Activated CD4-positive, alpha-beta T cell treated with anti-CD3 and anti-CD28 coated beads for 36 hours (primary cell): ENCODE data around the gene FGF5. TPM values are rescaled to one million over a fixed set of nuclear protein-coding genes. Genes with fewer than 3 reads are reported as not detected.
A peak's percentile ranks its signal among the peaks of the same experiment; 100 is the strongest.
"Not testable (repeated sequence)": the region's sequence is repeated elsewhere in the genome, so short reads cannot be mapped to it uniquely, and the experiment has no call there.

Experiments
- ATAC-seq: fragments of 200-7000 bp; cut with Tn5 transposase; one replicate; pipeline ENCODE4 v1.10.0; 2021; ENCODE audit warnings: mild to moderate bottlenecking, moderate library complexity
- CTCF ChIA-PET: fragments of 350-600 bp; sonication (Branson Sonifier 250); formaldehyde crosslinking; loops from one replicate; lab custom pipeline; 2021; ENCODE audit warnings: antibody characterized with exemption; lab: Charles Lee
- POLR2A ChIA-PET: fragments of 350-600 bp; sonication (Branson Sonifier 250); formaldehyde crosslinking; loops from one replicate; lab custom pipeline; 2021; ENCODE audit warnings: antibody characterized with exemption, inconsistent platforms; lab: Charles Lee
- DNase-seq: peaks from one replicate; pipeline ENCODE4 v3.0.0-alpha.2; 2020
- H3K27ac Mint-ChIP-seq: one replicate; pipeline ENCODE4 v1.8.0; 2021; ENCODE audit warnings: mixed read lengths
- H3K27me3 Mint-ChIP-seq: one replicate; pipeline ENCODE4 v1.8.0; 2021; ENCODE audit warnings: mixed read lengths
- H3K36me3 Mint-ChIP-seq: one replicate; pipeline ENCODE4 v1.8.0; 2021; ENCODE audit warnings: low read depth, mixed read lengths
- H3K4me1 Mint-ChIP-seq: one replicate; pipeline ENCODE4 v1.8.0; 2021; ENCODE audit warnings: mixed read lengths
- H3K4me3 Mint-ChIP-seq: one replicate; pipeline ENCODE4 v1.8.0; 2021; ENCODE audit warnings: mild to moderate bottlenecking, moderate library complexity, mixed read lengths
- H3K9me3 Mint-ChIP-seq: one replicate; pipeline ENCODE4 v1.8.0; 2021; ENCODE audit warnings: low read depth, mixed read lengths
- intact Hi-C, 2 experiments: fragments of 100-400 bp; cut with DNase I in 1 of 2; cut with micrococcal nuclease in 1 of 2; formaldehyde crosslinking; loops; one replicate each; pipeline versions ENCODE4 v1.14.2 to v1.15.1; 2022 to 2024; cut with DNase I, micrococcal nuclease
- total RNA-seq, 2 experiments: library from RNA; stranded (reverse); gene quantifications; one replicate each; pipeline ENCODE4 v1.2.3, GENCODE V29; 2021

The FGF5 gene
- total RNA-seq, 2 experiments from 2014 or later: not detected

DNA sequence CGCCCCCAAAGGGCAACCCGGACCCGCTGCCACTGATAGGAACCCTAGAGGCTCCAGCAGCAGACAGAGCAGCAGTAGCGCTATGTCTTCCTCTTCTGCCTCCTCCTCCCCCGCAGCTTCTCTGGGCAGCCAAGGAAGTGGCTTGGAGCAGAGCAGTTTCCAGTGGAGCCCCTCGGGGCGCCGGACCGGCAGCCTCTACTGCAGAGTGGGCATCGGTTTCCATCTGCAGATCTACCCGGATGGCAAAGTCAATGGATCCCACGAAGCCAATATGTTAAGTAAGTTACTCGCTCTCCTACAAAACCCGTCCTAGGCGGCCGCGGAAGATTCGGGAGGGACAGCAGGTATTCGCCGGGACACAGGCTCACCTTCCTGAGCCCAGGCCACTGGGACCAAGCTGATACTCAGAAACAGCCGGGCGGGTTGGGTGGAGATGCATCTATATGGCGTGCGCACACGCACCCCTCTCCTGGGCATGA is 477 bp downstream of the FGF5 start:
- H3K4me3 Mint-ChIP-seq: peak overlapping the region; percentile 61
- intact Hi-C loops: loop anchor here in 1 of 2 experiments (2.0 kb wide), 1 partner anchor 70 kb away; the partner anchor contains the start of gene PRDM8

DNA sequence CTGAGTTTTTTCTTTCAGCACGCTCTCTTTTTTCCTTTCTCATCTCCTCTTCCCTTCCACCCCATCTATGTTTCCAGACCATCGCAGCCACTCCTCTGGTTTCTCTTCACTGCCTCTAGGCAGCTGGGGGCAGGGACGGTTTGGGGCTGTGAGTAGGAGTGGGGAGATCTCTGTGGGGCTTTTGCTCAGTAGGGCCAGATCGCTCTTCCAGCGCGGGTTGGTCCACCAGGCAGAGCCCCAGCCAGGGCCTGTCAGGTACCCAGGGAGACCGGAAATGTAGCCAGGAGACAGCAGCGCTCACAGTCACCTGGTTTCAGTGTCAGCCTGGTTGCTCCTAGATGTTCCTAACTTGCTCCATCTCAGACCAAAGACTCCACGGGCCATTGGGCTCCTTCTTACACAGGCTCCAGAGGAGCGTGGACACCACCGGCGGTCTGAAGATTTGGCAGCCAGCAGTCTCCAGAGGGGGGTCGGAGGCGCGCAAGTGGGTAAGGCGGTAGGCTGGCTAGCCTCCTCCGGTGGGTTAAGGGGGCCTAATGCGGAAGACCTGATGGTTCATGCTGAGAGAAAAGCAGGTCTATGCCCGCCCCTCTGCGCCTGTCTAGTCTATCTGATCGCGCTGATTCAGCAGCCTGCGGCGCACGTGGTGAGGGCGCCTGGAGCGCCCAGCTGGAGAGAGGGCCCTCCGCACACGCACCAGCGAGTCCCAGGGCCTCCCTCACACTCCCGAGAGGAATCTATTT is 1.8 kb downstream of the FGF5 start:
- peak; percentile 24 for DNase-seq
- Mint-ChIP-seq H3K4me3 (no peak overlapping the region), H3K27ac (no peak overlapping the region), H3K9me3 (no peaks in the 10 kb centered on the region), H3K36me3 (no peaks in the 10 kb centered on the region), H3K27me3 (peaks cover 69% of the 10 kb centered on the region), H3K4me1 (peaks cover 25% of the 10 kb centered on the region)
- CTCF ChIA-PET: interaction anchor here (0.6 kb wide), 1 partner anchor 73 kb away, joined by 4 read pairs; no protein-coding TSS in a partner anchor
- POLR2A ChIA-PET: no interaction called here
- peak; percentile 10 for ATAC-seq
- intact Hi-C loops: no loop called here

More for the DNA sequence above, 477 bp downstream of the FGF5 start:
- H3K9me3 Mint-ChIP-seq: no peaks in the 10 kb centered on the region
- H3K27ac Mint-ChIP-seq: no peak overlapping the region
- ChIA-PET POLR2A (interaction anchor here (0.5 kb wide), 1 partner anchor 44 kb away, joined by 3 read pairs; no protein-coding TSS in a partner anchor), CTCF (interaction anchor here (0.6 kb wide), 2 partner anchors 83 to 262 kb away, joined by 4 read pairs; no protein-coding TSS in a partner anchor)
- DNase-seq: peak; percentile 24
- no peaks in the 10 kb centered on the region for H3K36me3 Mint-ChIP-seq
- peak; percentile 21 for ATAC-seq
- peaks cover 71% of the 10 kb centered on the region for H3K27me3 Mint-ChIP-seq
- peaks cover 25% of the 10 kb centered on the region for H3K4me1 Mint-ChIP-seq

DNA sequence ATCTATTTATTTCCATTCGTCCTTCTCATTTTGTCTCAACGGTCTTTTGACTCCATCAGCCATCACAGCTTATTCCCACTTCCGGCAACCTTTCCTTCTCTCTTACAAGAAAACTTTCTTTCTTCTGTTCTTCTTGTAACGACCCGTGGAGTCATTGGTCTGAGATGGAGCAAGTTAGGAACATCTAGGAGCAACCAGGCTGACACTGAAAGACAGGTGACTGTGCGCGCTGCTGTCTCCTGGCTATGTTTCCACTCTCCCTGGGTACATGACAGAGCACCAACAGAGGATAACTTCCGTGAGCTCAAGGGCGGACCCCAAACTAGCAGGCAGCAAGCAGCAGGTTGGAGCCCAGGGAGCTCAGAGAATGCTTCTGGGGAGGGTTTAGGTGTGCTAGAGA is 2.5 kb downstream of the FGF5 start:
- H3K36me3 Mint-ChIP-seq: no peaks in the 10 kb centered on the region
- POLR2A ChIA-PET: no interaction called here
- no peaks in the 10 kb centered on the region for H3K9me3 Mint-ChIP-seq
- DNase-seq: no peak
- intact Hi-C loops: no loop called here
- H3K27ac Mint-ChIP-seq: no peak overlapping the region
- peaks cover 25% of the 10 kb centered on the region for H3K4me1 Mint-ChIP-seq
- H3K4me3 Mint-ChIP-seq: no peak overlapping the region
- H3K27me3 Mint-ChIP-seq: peaks cover 65% of the 10 kb centered on the region
- CTCF ChIA-PET: interaction anchor here (0.6 kb wide), 2 partner anchors 73 to 397 kb away, joined by 3 to 4 read pairs; no protein-coding TSS in a partner anchor
- no peak for ATAC-seq

DNA sequence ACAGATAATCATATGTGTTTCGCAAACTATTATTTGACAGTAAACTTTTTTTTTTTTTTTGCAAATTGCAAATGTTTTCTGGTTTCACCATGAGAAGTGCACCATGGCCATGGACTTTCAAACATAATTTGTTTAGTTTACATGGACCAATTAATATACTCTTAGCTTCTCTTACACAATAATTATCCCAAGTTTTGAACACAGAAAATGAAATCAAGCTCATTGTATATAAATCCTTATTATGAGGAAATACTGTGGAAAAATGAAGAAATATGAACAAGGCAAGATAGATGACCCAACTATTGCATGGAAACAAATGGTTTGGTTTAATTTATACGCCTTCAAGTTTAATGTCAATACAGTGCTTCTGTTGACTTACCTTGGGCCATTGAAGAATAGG is 3.9 kb downstream of the FGF5 start:
- Mint-ChIP-seq H3K4me1 (peaks cover 25% of the 10 kb centered on the region), H3K27me3 (peaks cover 55% of the 10 kb centered on the region), H3K4me3 (no peak overlapping the region), H3K27ac (no peak overlapping the region), H3K9me3 (no peaks in the 10 kb centered on the region), H3K36me3 (no peaks in the 10 kb centered on the region)
- CTCF ChIA-PET: no interaction called here
- intact Hi-C loops: no loop called here
- POLR2A ChIA-PET: no interaction called here
- ATAC-seq: no peak
- no peak for DNase-seq

DNA sequence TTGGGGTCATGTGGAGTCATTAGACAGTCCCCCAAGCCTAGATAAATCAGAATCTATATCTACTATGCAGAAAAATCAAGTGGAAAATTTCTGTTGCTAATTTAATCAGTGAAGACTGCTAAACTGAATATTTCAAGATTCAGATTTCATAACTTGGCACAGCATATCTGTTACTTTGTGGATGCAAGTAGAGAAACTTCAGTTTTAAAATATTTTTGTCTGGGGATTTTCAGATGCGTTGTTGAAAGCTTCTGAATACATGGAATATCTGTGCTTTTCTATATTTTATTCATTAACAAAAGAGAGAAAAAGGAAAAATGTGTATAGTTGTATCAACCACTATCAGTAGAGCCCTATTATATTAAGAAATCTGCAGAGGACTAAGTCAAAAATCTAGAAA is 4.4 kb downstream of the FGF5 start:
- no peaks in the 10 kb centered on the region for H3K9me3 Mint-ChIP-seq
- no peaks in the 10 kb centered on the region for H3K36me3 Mint-ChIP-seq
- ATAC-seq (no peak), DNase-seq (no peak)
- peaks cover 21% of the 10 kb centered on the region for H3K4me1 Mint-ChIP-seq
- H3K27me3 Mint-ChIP-seq: peaks cover 50% of the 10 kb centered on the region
- H3K4me3 Mint-ChIP-seq: no peak overlapping the region
- intact Hi-C loops: no loop called here
- H3K27ac Mint-ChIP-seq: no peak overlapping the region
- ChIA-PET CTCF (no interaction called here), POLR2A (no interaction called here)

DNA sequence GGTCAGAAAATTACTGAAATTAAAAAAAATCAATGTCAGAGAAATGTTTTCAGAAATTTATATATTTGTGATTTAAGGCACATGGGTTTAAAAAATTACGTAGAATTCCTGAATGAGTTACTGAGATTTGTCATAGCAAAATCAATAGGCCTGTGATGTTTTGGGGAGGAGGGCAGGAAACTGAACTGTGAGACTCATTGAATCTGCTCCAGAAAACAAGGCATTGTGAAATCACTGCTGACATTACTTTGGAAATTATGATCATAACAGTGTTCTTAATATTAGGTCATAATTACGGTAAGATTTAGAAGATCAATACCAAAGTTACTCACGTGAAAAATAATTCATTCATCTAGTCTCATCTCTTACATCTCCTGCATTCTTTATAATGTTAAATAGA is 5.3 kb downstream of the FGF5 start:
- ATAC-seq (no peak), DNase-seq (no peak)
- intact Hi-C loops: no loop called here
- Mint-ChIP-seq H3K9me3 (no peaks in the 10 kb centered on the region), H3K4me1 (peaks cover 13% of the 10 kb centered on the region), H3K36me3 (no peaks in the 10 kb centered on the region), H3K4me3 (no peak overlapping the region), H3K27ac (no peak overlapping the region), H3K27me3 (peaks cover 40% of the 10 kb centered on the region)
- CTCF ChIA-PET: no interaction called here
- POLR2A ChIA-PET: no interaction called here

DNA sequence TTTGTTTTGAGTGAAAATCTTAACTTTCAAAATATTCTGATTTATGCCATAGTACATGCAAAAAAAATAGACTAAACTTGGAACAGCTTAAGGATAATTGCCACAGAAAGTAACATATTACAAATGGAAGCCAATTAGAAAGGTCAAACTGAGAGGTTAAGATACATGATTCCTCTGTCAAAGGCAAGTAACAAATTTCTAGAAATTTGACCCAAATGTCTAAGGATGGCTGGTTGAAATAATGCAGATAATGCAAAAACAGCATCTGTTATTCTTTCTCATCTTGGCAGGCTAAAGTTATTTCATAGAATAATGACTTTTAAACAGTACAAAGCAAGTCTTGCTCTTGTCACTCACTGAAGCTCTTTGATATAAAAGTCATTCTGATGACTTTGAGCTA is 10.5 kb downstream of the FGF5 start:
- ChIA-PET POLR2A (no interaction called here), CTCF (interaction anchor here (0.9 kb wide), 1 partner anchor 11 kb away, joined by 3 read pairs; the partner anchor contains the start of gene FGF5)
- Mint-ChIP-seq H3K27ac (no peak overlapping the region), H3K4me1 (no peaks in the 10 kb centered on the region), H3K4me3 (no peak overlapping the region), H3K27me3 (peaks cover 13% of the 10 kb centered on the region), H3K9me3 (no peaks in the 10 kb centered on the region), H3K36me3 (no peaks in the 10 kb centered on the region)
- intact Hi-C loops: no loop called here
- ATAC-seq (no peak), DNase-seq (no peak)

DNA sequence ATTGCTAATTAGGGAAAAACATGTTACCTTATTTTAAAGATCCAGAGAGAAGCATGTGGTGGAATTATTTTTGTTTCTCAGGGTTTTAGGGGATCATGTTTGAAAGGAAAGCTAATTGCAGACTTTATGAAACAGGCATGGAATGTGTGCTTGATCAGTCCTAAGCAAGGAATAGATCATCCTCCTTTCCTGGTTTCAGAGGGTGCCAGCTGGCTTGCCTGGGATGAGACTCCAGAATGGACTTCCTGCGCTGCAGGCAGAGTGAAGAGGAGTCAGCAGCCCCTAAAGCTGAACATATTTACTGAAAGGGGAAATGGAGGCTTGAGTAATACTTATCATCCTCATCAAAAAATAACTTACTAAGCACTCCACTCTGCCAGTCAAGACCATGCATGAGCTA is 13.3 kb downstream of the FGF5 start:
- H3K27me3 Mint-ChIP-seq: peaks cover 10% of the 10 kb centered on the region
- intact Hi-C loops: no loop called here
- DNase-seq (no peak), ATAC-seq (no peak)
- H3K4me3 Mint-ChIP-seq: no peak overlapping the region
- ChIA-PET POLR2A (interaction anchor here (0.7 kb wide), 1 partner anchor 37 kb away, joined by 4 read pairs; no protein-coding TSS in a partner anchor), CTCF (no interaction called here)
- no peak overlapping the region for H3K27ac Mint-ChIP-seq
- no peaks in the 10 kb centered on the region for H3K36me3 Mint-ChIP-seq
- no peaks in the 10 kb centered on the region for H3K9me3 Mint-ChIP-seq
- H3K4me1 Mint-ChIP-seq: no peaks in the 10 kb centered on the region

DNA sequence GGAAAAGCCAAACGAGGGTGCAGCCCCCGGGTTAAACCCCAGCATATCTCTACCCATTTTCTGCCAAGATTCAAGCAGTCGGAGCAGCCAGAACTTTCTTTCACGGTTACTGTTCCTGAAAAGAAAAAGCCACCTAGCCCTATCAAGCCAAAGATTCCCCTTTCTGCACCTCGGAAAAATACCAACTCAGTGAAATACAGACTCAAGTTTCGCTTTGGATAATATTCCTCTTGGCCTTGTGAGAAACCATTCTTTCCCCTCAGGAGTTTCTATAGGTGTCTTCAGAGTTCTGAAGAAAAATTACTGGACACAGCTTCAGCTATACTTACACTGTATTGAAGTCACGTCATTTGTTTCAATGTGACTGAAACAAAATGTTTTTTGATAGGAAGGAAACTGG is 20.0 kb downstream of the FGF5 start:
- Mint-ChIP-seq H3K4me1 (no peaks in the 10 kb centered on the region), H3K4me3 (no peak overlapping the region), H3K27me3 (peaks cover 17% of the 10 kb centered on the region), H3K9me3 (no peaks in the 10 kb centered on the region), H3K36me3 (no peaks in the 10 kb centered on the region), H3K27ac (no peak overlapping the region)
- ChIA-PET CTCF (no interaction called here), POLR2A (no interaction called here)
- ATAC-seq (no peak), DNase-seq (no peak)
- intact Hi-C loops: no loop called here

DNA sequence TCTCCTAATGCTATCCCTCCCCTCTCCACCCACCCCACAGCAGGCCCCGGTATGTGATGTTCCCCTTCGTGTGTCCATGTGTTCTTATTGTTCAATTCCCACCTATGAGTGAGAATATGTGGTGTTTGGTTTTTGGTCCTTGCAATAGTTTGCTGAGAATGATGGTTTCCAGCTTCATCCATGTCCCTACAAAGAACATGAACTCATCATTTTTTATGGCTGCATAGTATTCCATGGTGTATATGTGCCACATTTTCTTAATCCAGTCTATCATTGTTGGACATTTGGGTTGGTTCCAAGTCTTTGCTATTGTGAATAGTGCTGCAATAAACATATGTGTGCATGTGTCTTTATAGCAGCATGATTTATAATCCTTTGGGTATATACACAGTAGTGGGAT is 24.2 kb downstream of the FGF5 start:
- H3K27ac Mint-ChIP-seq, H3K27me3 Mint-ChIP-seq, H3K4me1 Mint-ChIP-seq, DNase-seq, H3K9me3 Mint-ChIP-seq, H3K4me3 Mint-ChIP-seq, H3K36me3 Mint-ChIP-seq, POLR2A ChIA-PET, CTCF ChIA-PET, ATAC-seq, intact Hi-C loops: not testable (repeated sequence)

DNA sequence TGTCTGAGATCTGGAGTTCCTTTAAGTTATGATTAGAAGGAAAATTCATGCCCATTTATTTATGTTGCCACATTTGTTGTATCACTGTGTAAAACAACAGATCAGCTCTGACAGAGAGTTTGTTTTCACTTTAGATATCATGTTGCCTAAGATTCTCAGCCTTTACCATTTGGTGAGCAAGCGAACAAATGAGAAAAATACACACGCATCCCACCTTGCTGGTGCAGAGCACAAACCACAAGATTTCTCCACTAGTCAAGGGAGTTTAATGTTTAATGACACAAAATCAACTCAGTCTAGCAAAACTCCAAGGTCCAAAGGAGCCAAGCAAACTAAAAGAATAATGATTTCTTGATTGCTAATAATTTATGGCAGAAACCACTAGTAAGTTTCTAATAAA is 27.7 kb downstream of the FGF5 start:
- no peak for ATAC-seq
- Mint-ChIP-seq H3K9me3 (no peaks in the 10 kb centered on the region), H3K36me3 (no peaks in the 10 kb centered on the region), H3K4me1 (no peaks in the 10 kb centered on the region), H3K27me3 (peaks cover 3% of the 10 kb centered on the region), H3K4me3 (no peak overlapping the region), H3K27ac (no peak overlapping the region)
- ChIA-PET POLR2A (no interaction called here), CTCF (no interaction called here)
- intact Hi-C loops: no loop called here
- DNase-seq: no peak

DNA sequence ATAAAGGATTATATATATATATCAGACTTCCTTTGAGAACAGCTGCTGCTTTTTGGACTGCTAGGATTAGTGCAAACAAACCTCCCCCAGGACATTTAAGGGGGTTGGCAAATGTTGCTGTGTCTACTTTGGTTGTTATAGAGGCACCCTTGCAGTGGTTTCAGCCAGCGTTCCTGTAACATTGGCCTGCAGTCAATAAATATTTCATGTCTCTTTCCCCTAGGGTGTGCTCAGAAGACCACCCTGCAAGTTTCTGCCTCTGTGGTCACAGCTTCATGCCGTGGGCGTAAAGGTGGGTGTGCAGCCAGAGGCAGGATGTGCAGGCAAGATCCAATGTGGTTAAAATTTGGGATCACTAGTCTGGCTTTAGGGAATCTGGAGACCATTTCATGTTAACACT is 28.9 kb downstream of the FGF5 start:
- POLR2A ChIA-PET: interaction anchor here (0.7 kb wide), 1 partner anchor 1303 kb away, joined by 3 read pairs; no protein-coding TSS in a partner anchor
- H3K27me3 Mint-ChIP-seq: peaks cover 3% of the 10 kb centered on the region

More for the DNA sequence above, 28.9 kb downstream of the FGF5 start:
- intact Hi-C loops: no loop called here
- Mint-ChIP-seq H3K9me3 (no peaks in the 10 kb centered on the region), H3K27ac (no peak overlapping the region), H3K4me3 (no peak overlapping the region), H3K36me3 (no peaks in the 10 kb centered on the region), H3K4me1 (no peaks in the 10 kb centered on the region)
- DNase-seq: no peak
- no peak for ATAC-seq
- CTCF ChIA-PET: no interaction called here
